Measurements from ENCODE around the gene CHD3.
"Not testable (repeated sequence)": the region's sequence is repeated elsewhere in the genome, so short reads cannot be mapped to it uniquely, and the experiment has no call there.

CHD3 gene

DNA sequence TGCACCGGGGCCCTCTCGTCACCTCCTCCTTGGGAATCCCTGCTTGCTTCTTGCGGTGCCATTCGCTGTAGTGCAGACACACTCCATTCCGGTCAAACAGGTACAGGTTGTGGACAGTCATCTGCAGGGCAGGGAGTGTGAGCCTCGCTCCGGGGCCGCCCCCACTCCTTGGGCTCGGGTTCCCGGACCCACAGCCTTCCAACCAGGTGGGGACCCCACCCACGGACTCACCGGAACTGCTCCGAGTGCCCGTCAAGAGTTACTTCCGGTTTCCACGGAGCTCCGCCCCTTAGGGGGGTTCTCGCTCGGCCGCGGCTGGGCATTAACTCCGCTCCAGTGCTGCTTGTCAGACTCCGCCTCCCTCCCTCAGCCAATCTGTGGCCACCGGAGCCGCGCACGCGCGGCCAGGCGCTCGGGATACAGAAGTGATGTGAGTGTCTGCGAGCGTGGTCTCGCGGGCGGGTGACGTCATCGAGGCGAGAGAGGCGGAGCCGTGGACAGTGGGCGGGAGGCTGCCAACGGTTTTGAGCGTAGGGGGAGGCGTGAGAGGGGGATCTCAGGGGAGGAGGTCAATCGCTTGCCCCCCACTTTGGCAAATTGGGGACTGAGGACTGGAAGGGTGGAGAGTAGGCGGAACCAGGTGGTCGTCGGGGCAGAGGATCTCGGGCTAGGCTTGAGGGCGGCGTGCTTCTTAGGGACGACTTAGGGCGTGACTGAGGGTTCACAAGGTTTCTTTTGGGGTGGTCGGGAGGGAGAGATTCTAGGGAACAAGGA, 43.3 kb downstream of the CHD3 start, which contains the start of the genes CNTROB and TRAPPC1:
CNTROB (plus strand) TSS at position 498 of the 774 bp plus-strand sequence. CDS start 874 bp downstream, outside the sequence.
TRAPPC1 (minus strand) TSS at position 238 of the 774 bp plus-strand sequence; CDS start at position 121, 117 bp downstream.
- peak; percentile 99 for DNase-seq (ENCODE audit: low read depth)

DNA sequence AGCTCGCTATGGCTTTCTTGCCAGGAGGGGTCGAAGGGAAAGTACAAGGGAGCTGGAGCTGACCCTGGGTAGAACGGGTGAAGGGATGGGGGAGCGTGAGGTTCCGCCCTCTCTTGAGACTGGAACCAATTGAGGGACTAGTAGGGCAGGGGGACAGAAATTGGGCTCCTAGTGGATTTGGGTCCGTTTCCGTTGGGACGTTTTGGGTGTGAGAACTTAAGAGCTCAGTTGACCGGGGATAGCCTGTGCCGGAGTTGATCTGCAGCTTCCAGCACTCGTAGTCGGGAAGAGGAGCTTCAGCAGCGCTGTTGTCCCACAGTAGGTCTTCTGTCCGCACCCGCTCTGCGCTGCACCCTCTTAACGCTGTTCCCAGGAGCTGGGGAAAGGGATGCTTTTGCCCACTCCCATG, 43.9 kb downstream of the CHD3 start:
- peak; percentile 35 for DNase-seq (ENCODE audit: low read depth)

DNA sequence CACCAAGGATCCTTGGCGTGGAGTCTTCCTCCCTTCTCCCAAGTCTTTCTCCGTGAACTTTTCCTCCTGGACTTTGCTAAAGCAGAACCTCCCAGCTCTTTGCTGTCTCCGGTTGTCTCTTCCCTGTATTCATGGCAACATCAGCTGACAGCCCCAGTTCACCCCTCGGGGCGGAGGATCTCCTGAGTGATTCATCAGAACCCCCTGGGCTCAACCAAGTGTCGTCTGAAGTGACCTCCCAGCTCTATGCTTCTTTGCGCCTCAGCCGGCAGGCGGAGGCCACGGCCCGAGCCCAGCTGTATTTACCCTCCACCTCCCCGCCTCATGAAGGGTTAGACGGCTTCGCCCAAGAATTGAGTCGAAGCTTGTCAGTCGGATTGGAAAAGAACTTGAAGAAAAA, 44.4 kb downstream of the CHD3 start:
- peak; percentile 76 for DNase-seq (ENCODE audit: low read depth)

DNA sequence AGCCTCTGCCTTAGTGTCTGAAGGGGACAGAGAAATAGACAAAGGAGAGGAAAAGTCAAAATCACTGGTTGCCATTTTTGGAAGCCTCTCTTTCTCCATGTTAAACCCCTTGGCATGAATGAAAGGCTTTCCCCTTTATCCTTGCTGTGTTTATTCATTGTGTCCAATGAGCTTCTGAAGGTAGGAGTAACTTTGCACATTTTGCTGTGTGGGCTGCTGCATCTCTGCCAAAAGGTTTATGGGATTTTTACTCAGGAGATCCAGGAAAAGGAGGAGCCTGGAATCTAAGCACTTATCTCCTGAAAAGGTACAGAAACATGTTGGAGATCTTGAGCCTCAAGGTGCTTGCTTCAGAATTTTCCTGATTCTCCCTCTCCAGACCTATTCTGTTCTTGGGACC, 47.3 kb downstream of the CHD3 start:
- DNase-seq (ENCODE audit: low read depth), result no peak

DNA sequence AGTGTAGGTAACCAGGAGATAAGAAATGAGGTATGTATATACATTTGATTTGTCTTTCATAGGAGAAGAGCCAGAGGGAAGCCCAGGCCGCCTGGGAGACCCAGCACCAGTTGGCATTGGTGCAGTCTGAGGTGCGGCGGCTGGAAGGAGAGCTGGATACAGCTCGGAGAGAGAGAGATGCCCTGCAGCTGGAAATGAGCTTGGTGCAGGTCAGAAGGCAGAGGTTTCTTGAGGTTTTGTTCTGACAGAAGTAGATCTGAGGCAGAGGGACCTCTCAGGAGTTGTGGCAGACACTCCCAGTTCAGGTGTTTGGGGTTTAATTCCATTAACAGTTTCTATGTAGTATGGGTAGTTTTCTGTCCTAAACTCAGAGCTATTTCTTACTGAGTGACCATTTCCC, 51.4 kb downstream of the CHD3 start:
- DNase-seq (ENCODE audit: low read depth), result no peak

DNA sequence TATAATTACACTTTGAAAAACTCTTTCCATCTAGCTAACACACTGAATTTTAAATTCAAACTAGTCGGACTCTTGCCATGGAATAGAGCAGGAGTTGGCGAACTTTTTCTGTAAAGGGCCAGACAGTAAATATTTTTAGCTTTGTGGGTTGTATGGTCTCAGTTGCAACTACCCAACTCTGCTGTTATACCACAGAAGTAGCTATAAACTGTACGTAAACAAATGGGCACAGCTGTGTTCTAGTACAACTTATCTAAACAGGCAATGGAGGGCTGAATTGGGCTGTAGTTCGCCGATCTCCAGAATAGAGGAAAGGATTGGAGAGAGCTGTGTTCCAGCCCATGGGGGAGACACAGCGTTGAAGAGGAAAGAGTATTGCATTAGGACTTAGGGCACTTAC, 52.2 kb downstream of the CHD3 start:
- no peak for DNase-seq (ENCODE audit: low read depth)

DNA sequence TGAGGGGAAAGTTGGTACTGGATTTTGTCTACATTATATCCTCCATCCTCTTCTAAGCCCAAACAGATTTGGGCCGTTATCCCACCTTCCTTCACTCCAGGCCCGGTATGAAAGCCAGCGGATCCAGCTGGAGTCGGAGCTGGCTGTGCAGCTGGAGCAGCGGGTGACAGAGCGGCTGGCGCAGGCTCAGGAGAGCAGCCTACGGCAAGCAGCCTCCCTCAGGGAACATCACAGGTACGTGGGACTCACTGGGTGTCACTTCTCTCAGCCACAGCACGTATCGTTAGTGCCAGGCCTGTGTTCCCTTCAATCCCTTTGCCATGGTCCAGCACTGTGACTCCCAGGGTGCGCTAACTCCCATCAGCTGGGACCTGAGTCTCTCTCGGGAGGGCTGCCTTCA, 54.7 kb downstream of the CHD3 start:
- no peak for DNase-seq (ENCODE audit: low read depth)

DNA sequence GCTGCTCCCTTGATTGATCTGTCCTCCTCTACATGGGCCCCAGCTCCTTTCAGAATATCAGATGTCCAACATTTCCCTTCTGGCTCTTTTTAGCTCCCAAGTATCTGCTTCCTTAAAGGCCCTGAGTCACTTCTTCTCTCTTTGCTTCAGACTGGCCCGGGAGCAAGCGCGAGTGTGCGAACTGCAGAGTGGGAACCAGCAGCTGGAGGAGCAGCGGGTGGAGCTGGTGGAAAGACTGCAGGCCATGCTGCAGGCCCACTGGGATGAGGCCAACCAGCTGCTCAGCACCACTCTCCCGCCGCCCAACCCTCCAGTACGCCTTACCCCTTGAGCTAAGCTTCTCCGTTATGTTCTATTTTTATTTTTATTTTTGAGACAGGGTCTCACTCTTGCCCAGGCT, 55.7 kb downstream of the CHD3 start:
- no peak for DNase-seq (ENCODE audit: low read depth)

DNA sequence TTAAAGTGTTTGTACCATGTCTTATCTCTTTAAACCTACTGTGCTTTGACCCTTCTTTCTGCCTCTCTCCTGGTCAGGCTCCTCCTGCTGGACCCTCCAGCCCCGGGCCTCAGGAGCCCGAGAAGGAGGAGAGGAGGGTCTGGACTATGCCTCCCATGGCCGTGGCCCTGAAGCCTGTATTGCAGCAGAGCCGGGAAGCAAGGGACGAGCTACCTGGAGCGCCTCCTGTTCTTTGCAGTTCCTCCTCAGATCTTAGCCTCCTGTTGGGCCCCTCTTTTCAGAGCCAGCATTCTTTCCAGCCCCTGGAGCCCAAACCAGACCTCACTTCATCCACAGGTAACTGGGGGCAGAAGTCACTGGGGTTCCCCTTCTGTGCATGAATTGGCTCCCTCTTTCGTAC, 57.1 kb downstream of the CHD3 start:
- DNase-seq (ENCODE audit: low read depth), result no peak

DNA sequence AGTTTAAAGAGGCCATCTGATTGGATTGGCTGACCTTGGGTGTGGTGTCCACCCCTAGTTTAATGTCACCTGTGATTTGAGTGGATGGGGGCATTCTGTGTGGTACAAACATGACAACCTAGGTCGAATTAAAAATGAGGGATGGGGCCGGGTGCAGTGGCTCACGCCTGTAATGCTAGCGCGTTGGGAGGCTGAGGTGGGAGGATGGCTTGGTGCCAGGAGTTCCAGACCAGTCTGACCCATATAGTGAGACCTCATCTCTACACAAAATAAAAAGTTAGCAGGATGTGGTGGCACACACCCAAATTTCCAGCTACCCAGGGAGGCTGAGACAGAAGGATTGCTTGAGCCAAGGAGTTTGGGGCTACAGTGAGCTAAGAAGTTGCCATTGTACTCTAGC, 57.9 kb downstream of the CHD3 start:
- no peak for DNase-seq (ENCODE audit: low read depth)

DNA sequence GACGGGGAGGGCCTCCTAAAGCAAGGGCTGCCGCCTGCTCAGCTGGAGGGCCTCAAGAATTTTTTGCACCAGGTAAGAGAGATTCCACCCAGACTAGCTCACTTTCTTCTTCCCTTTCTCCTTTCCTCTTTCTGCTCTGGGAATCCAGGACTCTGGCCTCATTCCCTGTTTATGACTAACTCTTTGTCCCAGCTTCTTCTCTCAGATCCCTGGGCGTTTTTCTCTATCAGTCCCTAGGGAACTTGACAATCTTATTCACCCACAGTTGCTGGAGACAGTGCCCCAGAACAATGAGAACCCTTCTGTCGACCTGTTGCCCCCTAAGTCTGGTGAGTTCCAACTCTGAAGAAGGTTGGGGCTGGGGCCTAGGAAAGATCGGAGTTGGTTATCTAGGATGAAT, 59.1 kb downstream of the CHD3 start:
- DNase-seq (ENCODE audit: low read depth), result no peak

DNA sequence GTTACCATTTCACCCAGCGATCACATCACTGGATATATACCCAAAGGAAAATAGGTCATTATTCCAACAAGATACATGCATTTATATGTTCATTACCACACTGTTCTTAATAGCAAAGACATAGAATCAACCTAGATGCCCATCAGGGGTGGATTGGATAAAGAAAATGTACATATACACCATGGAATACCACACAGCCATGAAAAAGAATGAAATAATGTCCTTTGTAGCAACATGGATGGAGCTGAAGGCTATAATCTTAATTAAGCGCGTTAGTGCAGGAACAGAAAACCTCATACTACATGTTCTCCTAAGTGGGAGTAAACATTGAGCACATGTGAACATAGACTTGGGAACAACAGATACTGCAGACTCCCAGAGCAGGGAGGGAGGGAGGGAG, 62.0 kb downstream of the CHD3 start:
- DNase-seq (ENCODE audit: low read depth), result no peak

DNA sequence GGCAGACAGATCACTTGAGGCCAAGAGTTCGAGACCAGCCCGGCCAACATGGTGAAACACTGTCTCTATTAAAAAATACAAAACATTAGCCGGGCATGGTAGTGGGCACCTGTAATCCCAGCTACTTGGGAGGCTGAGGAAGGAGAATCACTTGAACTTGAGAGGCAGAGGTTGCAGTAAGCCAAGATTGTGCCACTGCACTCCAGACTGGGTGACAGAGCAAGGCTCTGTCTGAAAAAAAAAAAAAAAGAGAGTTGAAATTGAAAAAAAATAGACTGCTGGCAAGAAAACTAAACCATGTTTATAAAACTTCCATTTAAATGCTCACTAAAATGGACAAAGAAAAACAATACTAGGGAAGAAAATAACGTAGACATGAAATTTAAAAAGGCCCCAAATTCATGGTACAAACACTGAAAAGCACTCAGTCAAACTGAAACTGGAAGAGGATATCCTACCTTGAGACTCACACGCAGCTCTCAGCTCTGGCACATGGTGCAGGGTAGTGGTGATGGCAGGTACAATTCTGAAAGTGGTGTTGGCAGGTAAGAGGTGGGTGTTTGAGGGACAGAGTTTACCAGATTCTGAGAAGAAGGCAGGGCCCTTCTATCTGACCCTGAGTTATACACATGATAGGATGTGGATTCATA, 62.7 kb downstream of the CHD3 start:
- DNase-seq (ENCODE audit: low read depth), result no peak

DNA sequence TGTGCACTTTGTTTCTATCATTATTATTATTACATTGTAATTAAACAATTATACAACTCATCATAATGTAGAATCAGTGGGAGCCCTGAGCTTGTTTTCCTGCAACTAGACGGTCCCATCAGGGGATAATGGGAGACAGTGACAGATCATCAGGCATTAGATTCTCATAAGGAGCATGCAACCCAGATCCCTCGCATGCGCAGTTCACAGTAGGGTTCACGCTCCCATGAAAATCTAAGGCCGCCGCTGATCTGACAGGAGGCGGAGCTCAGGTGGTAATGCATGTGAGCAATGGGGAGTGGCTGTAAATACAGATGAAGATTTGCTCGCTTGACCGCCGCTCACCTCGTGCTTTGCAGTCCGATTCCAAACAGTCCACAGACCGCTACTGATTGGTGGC, 64.7 kb downstream of the CHD3 start:
- not testable (repeated sequence) for DNase-seq (ENCODE audit: low read depth)

DNA sequence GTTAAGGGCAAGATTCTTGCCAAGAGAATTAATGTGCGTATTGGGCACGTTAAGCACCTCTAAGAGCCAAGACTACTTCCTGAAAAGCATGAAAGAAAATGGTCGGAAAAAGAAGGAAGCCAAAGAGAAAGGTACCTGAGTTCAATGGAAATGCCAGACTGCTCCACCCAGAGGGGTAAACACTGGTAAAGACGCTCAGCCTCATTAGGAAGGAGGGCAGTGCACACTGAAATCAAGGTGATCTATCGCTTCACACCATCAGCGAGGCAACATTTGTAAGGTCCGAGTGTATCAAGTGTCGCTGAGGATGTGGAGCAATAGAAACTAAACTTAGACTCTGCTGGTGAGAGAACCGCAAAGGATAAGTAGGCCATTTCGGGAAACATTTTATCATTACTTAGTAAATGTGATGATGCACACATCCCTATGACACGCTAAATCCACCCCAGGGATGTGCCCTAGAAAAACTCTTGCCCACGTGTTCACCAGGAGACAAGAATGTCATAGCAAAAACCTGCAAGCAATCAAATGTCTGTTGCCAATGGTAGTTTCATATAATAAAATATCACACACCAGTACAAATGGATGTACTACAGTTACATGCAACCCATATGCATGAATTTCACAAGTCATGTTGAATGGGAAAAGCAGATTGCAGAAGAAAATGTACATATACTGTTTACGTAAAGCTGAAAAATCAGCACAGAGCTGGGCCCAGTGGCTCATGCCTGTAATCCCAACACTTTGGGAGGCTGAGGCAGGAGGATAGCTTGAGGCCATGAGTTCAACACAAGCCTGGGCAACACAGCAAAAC, 67.0 kb downstream of the CHD3 start:
- no peak for DNase-seq (ENCODE audit: low read depth)

DNA sequence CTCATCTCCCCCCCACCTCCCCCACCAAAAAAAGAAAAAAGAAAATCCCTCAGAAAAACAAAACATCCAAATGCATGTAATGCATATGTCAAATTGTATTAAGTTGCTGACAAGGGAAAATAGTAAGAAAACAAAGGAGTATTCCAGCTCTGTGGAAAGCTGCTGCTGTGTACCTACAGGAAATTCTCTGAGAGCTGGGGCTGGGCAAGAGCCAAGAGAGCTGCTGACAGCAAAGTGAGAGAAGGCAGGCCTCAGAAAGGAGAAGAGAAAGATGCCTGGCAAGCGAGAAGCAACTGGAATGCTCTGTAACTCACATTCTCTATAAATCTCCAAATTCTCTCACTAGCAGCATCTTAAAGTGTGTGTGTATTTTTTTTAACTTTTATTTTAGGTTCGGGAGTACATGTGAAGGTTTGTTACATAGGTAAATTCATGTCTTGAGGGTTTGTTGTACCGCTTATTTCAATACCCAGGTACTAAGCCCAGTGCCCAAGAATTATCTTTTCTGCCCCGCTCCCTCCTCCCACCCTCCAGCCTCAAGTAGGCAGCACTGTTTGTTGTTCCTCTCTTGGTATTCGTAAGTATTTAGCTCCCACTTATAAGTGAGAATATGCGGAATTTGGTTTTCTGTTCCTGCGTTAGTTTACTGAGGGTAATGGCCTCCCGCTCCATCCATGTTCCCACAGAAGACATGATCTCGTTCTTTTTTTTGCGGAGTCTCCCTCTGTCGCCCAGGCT, 67.8 kb downstream of the CHD3 start:
- DNase-seq (ENCODE audit: low read depth), result peak; percentile 7

DNA sequence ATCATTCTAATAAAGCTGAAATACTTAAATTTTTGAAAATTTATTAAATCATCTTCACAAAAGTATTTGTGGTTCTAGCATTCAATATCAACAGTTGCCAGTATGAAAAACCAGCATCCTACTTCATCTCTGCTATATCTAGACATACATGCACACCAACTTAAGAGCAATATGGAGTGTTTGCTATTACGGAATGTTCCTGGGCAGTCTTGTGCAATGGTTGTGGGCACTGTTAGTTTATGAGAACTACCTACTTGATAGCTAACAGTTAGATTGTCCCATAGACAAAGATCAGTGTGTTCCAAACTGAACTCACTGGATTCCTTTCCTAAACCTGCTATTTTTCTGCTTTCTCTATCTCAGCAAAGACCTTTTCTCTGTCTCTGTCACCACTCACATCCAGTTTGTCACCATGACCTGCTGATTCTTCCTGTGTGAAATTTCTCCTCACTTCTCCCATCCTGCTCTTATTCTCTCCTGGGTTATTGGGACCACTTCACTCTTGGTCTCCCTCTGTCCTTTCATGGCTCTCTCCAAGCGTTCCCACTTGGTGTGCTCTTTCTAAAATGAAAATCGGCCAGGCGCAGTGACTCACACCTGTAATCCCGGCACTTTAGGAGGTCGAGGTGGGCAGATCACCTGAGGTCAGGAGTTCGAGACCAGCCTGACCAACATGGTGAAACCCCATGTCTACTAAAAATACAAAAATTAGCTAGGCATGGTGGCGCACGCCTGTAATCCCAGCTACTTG, 71.1 kb downstream of the CHD3 start:
- DNase-seq (ENCODE audit: low read depth), result peak; percentile 68

DNA sequence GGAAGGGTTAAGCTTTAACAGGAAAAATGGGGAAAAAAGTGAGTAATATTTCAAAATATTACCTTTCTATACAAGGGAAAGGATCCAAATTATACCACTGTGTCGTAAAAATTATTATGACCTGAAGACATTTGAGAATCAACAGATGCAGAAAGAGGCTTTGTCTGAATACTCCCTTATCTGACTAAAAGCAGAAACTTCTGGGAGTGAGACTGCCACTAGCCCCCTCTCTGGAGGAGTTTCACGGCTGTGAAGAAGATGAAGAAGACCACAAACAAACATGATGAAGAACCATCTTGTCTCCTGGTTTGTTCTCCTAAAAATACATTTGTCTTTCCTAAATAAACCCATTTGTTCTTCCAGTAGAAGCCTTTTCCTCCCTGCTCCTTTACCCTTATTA, 72.8 kb downstream of the CHD3 start:
- no peak for DNase-seq (ENCODE audit: low read depth)

Data from iris pigment epithelial cell (primary cell).